Transverse colon (tissue), 4 donors: ENCODE results near the gene BCL11A.

Experiments
- POLR2A ChIP-seq: fragments of 450-650 bp; IDR thresholded peaks from one replicate; pipeline ENCODE4 v1.6.1; 2016; ENCODE audit warnings: antibody characterized with exemption, mild to moderate bottlenecking, moderate library complexity
- POLR2AphosphoS5 ChIP-seq, 3 donors: sonication (generic); formaldehyde crosslinking; IDR thresholded peaks; one replicate each; pipeline ENCODE4 v1.6.1; 2016; ENCODE audit warnings: antibody characterized with exemption in 3 of 3
- TF ChIP-seq, protein P1 (sequence below), 5 experiments: fragments of 200-600 bp in 3 of 5; fragments of 450-650 bp in 2 of 5; sonication (generic) in 3 of 5; IDR thresholded peaks; 1 replicate in 2 of 5; 2 replicates in 3 of 5; pipeline ENCODE4 v1.5.1; 2016 to 2017; ENCODE audit warnings: antibody characterized with exemption in 5 of 5, inconsistent platforms in 3 of 5, mild to moderate bottlenecking in 2 of 5, moderate library complexity in 1 of 5

GRCh38 chr2:60415814-60416213 is 137.6 kb downstream of the BCL11A start:
- TF ChIP-seq, protein P1, sequence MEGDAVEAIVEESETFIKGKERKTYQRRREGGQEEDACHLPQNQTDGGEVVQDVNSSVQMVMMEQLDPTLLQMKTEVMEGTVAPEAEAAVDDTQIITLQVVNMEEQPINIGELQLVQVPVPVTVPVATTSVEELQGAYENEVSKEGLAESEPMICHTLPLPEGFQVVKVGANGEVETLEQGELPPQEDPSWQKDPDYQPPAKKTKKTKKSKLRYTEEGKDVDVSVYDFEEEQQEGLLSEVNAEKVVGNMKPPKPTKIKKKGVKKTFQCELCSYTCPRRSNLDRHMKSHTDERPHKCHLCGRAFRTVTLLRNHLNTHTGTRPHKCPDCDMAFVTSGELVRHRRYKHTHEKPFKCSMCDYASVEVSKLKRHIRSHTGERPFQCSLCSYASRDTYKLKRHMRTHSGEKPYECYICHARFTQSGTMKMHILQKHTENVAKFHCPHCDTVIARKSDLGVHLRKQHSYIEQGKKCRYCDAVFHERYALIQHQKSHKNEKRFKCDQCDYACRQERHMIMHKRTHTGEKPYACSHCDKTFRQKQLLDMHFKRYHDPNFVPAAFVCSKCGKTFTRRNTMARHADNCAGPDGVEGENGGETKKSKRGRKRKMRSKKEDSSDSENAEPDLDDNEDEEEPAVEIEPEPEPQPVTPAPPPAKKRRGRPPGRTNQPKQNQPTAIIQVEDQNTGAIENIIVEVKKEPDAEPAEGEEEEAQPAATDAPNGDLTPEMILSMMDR (IDR thresholded peaks at IDR 0.05): no peak
- TF ChIP-seq POLR2A: no peak
- no peak for TF ChIP-seq POLR2AphosphoS5 (IDR thresholded peaks at IDR 0.05)
